ENCODE measurements around the gene CAMTA1.

- no peak for TF ChIP-seq POLR2A (IDR thresholded peaks at IDR 0.05)
- no peak for TF ChIP-seq CTCF (IDR thresholded peaks at IDR 0.05)
Observed at GRCh38 chr1:6988796-6989195, 203.5 kb downstream of the CAMTA1 start.
